Lower leg skin (tissue), 3 donors: Measurements from ENCODE around the gene ABCF3.

Source experiments
- POLR2A ChIP-seq, 2 donors: fragments of 450-650 bp; IDR thresholded peaks; one replicate each; pipeline ENCODE4 v1.6.1; 2016 to 2017; ENCODE audit warnings: antibody characterized with exemption in 2 of 2, mild to moderate bottlenecking in 1 of 2, moderate library complexity in 1 of 2
- TF ChIP-seq, protein P1 (sequence below), 3 donors: fragments of 450-650 bp; IDR thresholded peaks; one replicate each; pipeline ENCODE4 v1.5.1; 2016; ENCODE audit warnings: antibody characterized with exemption in 3 of 3, mild to moderate bottlenecking in 3 of 3, moderate library complexity in 2 of 3

GRCh38 chr3:184144505-184144904, 41.5 kb upstream of the ABCF3 start:
- TF ChIP-seq, protein P1, sequence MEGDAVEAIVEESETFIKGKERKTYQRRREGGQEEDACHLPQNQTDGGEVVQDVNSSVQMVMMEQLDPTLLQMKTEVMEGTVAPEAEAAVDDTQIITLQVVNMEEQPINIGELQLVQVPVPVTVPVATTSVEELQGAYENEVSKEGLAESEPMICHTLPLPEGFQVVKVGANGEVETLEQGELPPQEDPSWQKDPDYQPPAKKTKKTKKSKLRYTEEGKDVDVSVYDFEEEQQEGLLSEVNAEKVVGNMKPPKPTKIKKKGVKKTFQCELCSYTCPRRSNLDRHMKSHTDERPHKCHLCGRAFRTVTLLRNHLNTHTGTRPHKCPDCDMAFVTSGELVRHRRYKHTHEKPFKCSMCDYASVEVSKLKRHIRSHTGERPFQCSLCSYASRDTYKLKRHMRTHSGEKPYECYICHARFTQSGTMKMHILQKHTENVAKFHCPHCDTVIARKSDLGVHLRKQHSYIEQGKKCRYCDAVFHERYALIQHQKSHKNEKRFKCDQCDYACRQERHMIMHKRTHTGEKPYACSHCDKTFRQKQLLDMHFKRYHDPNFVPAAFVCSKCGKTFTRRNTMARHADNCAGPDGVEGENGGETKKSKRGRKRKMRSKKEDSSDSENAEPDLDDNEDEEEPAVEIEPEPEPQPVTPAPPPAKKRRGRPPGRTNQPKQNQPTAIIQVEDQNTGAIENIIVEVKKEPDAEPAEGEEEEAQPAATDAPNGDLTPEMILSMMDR (IDR thresholded peaks at IDR 0.05), result no peak
- no peak for TF ChIP-seq POLR2A (IDR thresholded peaks at IDR 0.05)
